Retinal pigment epithelial cell (primary cell): ENCODE measurements around the gene KRTAP1-1.

Source experiments
- DNase-seq: peaks from one replicate; pipeline ENCODE4 v3.0.0-alpha.2; 2010; ENCODE audit warnings: low read depth
- H3K4me3 ChIP-seq: 2 replicates; pipeline ENCODE4 v1.5.1; 2011; ENCODE audit warnings: mild to moderate bottlenecking, low read length, control low read depth, moderate library complexity
- TF ChIP-seq, protein P1 (sequence below): conservative IDR thresholded peaks from 2 replicates; pipeline ENCODE4 v1.5.1; 2011; ENCODE audit warnings: low read depth, low read length, control low read depth, inconsistent platforms

The KRTAP1-1 gene

DNA sequence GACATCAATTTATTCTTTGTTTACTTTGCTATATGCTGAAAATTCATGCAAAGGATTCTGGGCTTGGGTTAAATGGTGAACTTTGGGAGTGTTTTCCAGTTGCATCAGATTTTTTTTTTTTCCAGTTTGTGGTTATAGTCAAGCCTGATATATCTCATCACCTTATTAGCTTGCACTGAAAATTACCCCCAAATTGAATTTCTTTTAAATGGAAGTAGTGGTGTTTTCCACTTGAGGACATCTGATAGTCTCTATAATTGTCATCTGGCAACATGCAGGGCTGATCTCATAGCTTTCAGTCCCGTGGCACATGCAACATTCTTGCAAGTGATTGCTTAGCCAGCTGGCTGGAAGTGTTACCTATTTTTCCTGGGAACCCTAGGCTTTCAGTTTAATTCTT, 27.6 kb downstream of the KRTAP1-1 start:
- no peak for DNase-seq
- TF ChIP-seq, protein P1, sequence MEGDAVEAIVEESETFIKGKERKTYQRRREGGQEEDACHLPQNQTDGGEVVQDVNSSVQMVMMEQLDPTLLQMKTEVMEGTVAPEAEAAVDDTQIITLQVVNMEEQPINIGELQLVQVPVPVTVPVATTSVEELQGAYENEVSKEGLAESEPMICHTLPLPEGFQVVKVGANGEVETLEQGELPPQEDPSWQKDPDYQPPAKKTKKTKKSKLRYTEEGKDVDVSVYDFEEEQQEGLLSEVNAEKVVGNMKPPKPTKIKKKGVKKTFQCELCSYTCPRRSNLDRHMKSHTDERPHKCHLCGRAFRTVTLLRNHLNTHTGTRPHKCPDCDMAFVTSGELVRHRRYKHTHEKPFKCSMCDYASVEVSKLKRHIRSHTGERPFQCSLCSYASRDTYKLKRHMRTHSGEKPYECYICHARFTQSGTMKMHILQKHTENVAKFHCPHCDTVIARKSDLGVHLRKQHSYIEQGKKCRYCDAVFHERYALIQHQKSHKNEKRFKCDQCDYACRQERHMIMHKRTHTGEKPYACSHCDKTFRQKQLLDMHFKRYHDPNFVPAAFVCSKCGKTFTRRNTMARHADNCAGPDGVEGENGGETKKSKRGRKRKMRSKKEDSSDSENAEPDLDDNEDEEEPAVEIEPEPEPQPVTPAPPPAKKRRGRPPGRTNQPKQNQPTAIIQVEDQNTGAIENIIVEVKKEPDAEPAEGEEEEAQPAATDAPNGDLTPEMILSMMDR = no peak
- H3K4me3 ChIP-seq = no peak overlapping the region

DNA sequence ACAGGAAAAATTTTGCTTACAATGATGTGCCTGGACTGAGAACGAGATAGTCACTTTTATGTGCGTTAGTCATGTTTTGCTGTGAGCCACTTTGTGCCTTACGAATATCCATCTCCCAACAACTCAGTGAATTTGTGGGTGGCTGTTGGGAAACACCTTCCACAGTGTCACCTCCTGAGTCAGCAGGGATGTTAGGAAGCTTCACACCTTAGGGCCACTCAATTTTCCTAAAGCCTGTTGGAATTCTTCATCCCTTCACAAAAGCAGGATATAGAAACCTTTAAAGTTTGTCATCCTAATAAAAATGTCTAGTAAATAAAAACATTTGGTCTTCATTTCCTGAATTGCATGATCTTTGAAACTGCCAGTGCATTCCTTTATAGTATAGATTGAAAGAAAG, 28.1 kb downstream of the KRTAP1-1 start:
- DNase-seq = no peak
- TF ChIP-seq, protein P1 = no peak
- no peak overlapping the region for H3K4me3 ChIP-seq

DNA sequence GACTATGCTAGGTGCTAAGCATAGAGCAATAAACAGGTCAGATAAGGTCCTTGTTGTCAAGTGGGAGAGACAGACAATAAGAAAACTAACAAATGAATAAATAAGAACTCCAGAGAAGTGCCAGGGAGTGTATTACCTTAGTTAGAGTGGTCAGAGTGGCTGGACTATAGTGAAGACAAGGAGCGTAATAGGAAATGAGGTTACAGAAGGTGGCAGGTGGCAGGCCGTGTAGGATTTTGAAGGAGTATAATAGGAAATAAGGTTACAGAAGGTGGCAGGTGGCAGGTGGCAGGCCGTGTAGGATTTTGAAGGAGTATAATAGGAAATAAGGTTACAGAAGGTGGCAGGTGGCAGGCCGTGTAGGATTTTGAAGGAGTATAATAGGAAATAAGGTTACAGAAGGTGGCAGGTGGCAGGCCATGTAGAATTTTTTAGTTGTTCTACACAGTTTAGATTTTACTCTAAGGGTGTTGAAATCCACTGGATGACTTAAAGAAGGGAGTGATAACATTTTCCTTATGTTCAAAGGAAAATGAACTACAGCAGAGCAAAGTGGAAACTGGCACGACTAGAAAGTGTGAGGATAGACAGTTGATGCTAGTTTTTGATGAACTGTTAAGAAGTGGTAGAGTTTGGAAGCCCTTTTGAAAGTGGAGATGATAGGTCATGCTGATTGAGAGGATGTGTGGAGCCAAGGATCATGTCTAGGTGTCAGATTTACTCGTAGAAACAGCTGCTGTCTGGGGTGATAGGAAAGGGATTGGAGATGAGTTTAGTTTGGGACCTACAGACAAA, 28.7 kb downstream of the KRTAP1-1 start:
- no peak for DNase-seq
- TF ChIP-seq, protein P1 = no peak
- H3K4me3 ChIP-seq = no peak overlapping the region

DNA sequence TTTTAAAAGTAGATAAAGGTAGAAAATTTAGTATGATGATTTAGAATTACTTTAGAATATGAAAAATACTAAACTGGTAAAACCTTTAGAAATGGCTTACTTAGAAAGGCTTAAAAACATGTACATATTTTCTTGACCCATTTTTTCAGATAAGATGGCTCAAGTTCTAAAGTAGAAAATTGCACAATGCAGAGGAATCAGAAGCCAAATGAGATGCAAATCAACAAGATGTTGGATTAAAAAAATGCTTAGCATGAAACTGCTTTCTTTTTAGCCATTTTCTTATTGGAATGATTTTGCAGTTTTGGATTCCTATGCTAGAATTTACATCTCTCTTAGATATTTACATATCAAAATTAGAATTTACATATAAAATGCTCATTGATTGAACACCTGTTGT, 30.8 kb downstream of the KRTAP1-1 start:
- TF ChIP-seq, protein P1 = no peak
- DNase-seq = no peak
- H3K4me3 ChIP-seq = no peak overlapping the region

DNA sequence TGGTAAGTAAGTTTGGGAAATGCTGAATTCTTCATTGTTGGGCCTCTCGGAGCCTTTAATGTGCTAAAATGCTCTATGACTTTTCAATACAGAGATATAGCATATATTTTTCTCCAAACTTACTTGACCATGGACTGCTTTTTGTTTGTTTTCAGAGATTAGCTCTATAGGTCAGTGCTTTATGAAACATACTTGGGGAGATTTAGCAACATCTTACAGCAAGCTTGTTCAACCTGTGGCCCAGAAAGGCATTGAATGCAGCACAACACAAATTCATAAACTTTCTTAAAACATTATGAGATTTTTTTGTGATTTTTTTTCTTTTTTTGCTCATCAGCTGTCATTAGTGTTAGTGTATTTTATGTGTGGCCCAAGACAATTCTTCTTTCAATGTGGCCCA, 31.3 kb downstream of the KRTAP1-1 start:
- no peak for DNase-seq
- TF ChIP-seq, protein P1 = no peak
- no peak overlapping the region for H3K4me3 ChIP-seq

DNA sequence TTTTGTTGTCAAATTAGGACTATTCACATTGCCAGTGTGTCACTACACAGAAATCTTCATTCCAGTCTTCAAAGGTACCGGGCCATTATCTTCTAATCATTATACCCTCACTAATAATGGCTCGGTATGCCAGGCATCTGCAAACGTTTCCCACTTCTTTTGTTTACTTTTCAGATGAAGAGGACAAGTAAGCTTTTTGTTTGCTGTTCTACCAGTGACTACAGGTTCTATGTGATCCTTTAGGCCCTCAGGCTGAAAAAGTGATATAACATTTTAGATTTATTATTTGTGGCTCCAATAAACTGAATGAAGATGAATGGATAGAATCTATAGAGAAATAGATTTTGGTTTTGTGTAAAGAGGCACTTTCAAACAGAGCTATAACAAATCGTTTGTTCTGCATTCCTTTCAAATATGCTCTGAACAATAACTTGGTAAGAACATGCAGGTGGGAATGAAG, 31.9 kb downstream of the KRTAP1-1 start:
- no peak for DNase-seq
- TF ChIP-seq, protein P1 = no peak
- H3K4me3 ChIP-seq = no peak overlapping the region

DNA sequence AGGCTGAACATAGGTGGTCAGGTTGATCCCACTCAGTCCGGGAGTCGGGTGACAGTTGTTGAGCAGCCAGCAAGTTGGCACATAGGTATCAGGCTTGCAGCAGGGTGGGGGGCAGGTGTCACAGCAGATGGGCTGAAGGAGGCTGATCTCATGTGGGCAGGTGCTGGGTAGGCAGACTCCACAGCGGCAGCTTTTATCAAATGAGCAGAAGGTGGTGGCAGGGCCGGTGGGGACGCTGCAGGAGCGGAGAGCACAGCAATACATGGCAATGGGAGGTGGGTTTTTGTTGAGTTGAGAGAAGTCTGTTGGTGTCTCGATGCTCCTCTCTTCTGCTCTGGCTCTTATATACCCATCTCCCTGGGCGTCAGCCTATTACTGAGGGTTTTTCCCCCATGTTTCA, 32.4 kb downstream of the KRTAP1-1 start, which contains the start of gene KRTAP3-1:
TSS of gene KRTAP3-1 (minus strand) at position 318 of the 400 bp plus-strand sequence. CDS start at position 264, 54 bp downstream.
- TF ChIP-seq, protein P1 = no peak
- H3K4me3 ChIP-seq = no peak within 1 kb of the TSS
- no peak for DNase-seq
